ENCODE data around the gene DPAGT1. TPM values are rescaled to one million over a fixed set of nuclear protein-coding genes. Genes with fewer than 3 reads are reported as not detected.

Gene DPAGT1
- total and polyA plus RNA-seq, 7 donors: 4.2 to 44.6 (median 16.6) TPM

GRCh38 chr11:119110439-119110838 is 8.8 kb upstream of the DPAGT1 start:
- intact Hi-C loops (cut with DNase I): no loop called here
- H3K9me3 ChIP-seq: no peaks in the 10 kb centered on the region
- H3K4me1 ChIP-seq: peaks cover 0 to 35% (median 26%) of the 10 kb centered on the region in 4 donors
- WGBS, 2 donors: 89 to 93% methylated on average over 10 of the region's 10 CpGs
- no peak overlapping the region for H3K27ac ChIP-seq
- H3K27me3 ChIP-seq: no peaks in the 10 kb centered on the region
- peaks cover 7 to 47% (median 24%) of the 10 kb centered on the region in 4 donors for H3K36me3 ChIP-seq
- no peak overlapping the region for H3K4me3 ChIP-seq
- DNase-seq: no peak
- TF ChIP-seq POLR2AphosphoS5 (IDR thresholded peaks at IDR 0.05) (no peak), EP300 (IDR thresholded peaks at IDR 0.05) (no peak), POLR2A (IDR thresholded peaks at IDR 0.05) (no peak)

- Histone ChIP-seq H3K4me3 (no peak overlapping the region), H3K27ac (no peak overlapping the region), H3K9me3 (no peaks in the 10 kb centered on the region), H3K27me3 (no peaks in the 10 kb centered on the region), H3K4me1 (peaks cover 0 to 35% (median 26%) of the 10 kb centered on the region in 4 donors), H3K36me3 (peaks cover 7 to 42% (median 24%) of the 10 kb centered on the region in 4 donors)
- 93 to 94% methylated on average over 3 of the region's 3 CpGs for WGBS, 2 donors
- no peak for TF ChIP-seq POLR2A (IDR thresholded peaks at IDR 0.05)
- TF ChIP-seq EP300 (IDR thresholded peaks at IDR 0.05): no peak
- no peak for TF ChIP-seq CTCF (IDR thresholded peaks at IDR 0.05)
- no peak for TF ChIP-seq POLR2AphosphoS5 (IDR thresholded peaks at IDR 0.05)
- intact Hi-C loops (cut with DNase I): no loop called here
- no peak for DNase-seq
These were observed 8.2 kb upstream of the DPAGT1 start for GRCh38 chr11:119109843-119110242.

GRCh38 chr11:119108857-119109221 is 7.2 kb upstream of the DPAGT1 start:
- no peak for DNase-seq
- Histone ChIP-seq H3K4me3 (peak overlapping the region in 3 of 4 donors; percentile 94 to 97 (median 97)), H3K27me3 (no peaks in the 10 kb centered on the region), H3K27ac (no peak overlapping the region), H3K4me1 (peaks cover 0 to 35% (median 26%) of the 10 kb centered on the region in 4 donors), H3K36me3 (peaks cover 3 to 32% (median 21%) of the 10 kb centered on the region in 4 donors), H3K9me3 (no peaks in the 10 kb centered on the region)
- TF ChIP-seq EP300 (IDR thresholded peaks at IDR 0.05) (no peak), POLR2AphosphoS5 (IDR thresholded peaks at IDR 0.05) (no peak), POLR2A (IDR thresholded peaks at IDR 0.05) (no peak), CTCF (IDR thresholded peaks at IDR 0.05) (no peak)
- 54 to 72% methylated on average over 2 of the region's 2 CpGs for WGBS, 2 donors
- intact Hi-C loops (cut with DNase I): no loop called here

- peaks cover 0 to 39% (median 30%) of the 10 kb centered on the region in 4 donors for H3K4me1 ChIP-seq
- H3K27ac ChIP-seq: peak overlapping the region; percentile 83 to 85 (median 84)
- 12 to 16% methylated on average over 8 of the region's 8 CpGs for WGBS, 2 donors
- H3K27me3 ChIP-seq: no peaks in the 10 kb centered on the region
- peak overlapping the region; percentile 74 to 97 (median 96) for H3K4me3 ChIP-seq
- no peak for TF ChIP-seq POLR2A (IDR thresholded peaks at IDR 0.05)
- no peak for TF ChIP-seq POLR2AphosphoS5 (IDR thresholded peaks at IDR 0.05)
- no peak for TF ChIP-seq CTCF (IDR thresholded peaks at IDR 0.05)
- TF ChIP-seq EP300 (IDR thresholded peaks at IDR 0.05): no peak
- DNase-seq: no peak
- intact Hi-C loops (cut with DNase I): no loop called here
- peaks cover 0 to 28% (median 20%) of the 10 kb centered on the region in 4 donors for H3K36me3 ChIP-seq
- H3K9me3 ChIP-seq: no peaks in the 10 kb centered on the region
These were observed 6.6 kb upstream of the DPAGT1 start for GRCh38 chr11:119108146-119108856.

GRCh38 chr11:119107538-119108145 is 6.0 kb upstream of the DPAGT1 start:
- Histone ChIP-seq H3K9me3 (no peaks in the 10 kb centered on the region), H3K4me1 (peaks cover 0 to 46% (median 36%) of the 10 kb centered on the region in 4 donors), H3K27ac (peak overlapping the region; percentile 83 to 85 (median 84)), H3K27me3 (no peaks in the 10 kb centered on the region), H3K4me3 (peak overlapping the region; percentile 74 to 97 (median 96)), H3K36me3 (peaks cover 0 to 22% (median 19%) of the 10 kb centered on the region in 4 donors)
- no peak for DNase-seq
- TF ChIP-seq POLR2AphosphoS5 (IDR thresholded peaks at IDR 0.05) (no peak), EP300 (IDR thresholded peaks at IDR 0.05) (no peak), POLR2A (IDR thresholded peaks at IDR 0.05) (no peak), CTCF (IDR thresholded peaks at IDR 0.05) (no peak)
- intact Hi-C loops (cut with DNase I): loop anchor here (2.0 kb wide), 1 partner anchor 13 kb away; the partner anchor contains the start of gene HINFP
- 0% methylated on average over 65 of the region's 65 CpGs for WGBS, 2 donors

Data from sigmoid colon (tissue), 7 donors.